ENCODE results near the gene WDR81.
"Not testable (repeated sequence)": the region's sequence is repeated elsewhere in the genome, so short reads cannot be mapped to it uniquely, and the experiment has no call there.

WDR81 gene

DNA sequence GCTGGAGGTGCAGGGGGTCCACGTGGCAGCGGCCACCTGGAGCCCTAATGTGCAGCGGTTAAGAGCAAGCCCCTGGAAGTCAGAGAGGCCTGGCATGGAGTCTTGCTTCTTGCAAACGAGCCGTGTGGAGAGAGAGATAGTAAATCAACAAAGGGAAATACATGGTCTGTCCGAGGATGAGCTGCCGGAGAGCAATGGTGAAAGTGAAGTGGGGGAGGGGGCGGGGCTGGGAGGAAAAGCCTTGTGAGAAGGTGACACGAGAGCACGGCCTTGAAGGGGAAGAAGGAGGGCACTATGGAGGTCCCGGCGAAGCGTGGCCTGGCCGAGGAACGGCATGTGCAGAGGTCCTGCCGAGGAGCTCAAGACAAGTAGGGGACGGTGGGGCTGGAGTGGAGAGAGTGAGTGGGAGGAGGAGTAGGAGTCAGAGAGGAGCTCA is 31.3 kb downstream of the WDR81 start:
- FAIRE-seq: no peak

DNA sequence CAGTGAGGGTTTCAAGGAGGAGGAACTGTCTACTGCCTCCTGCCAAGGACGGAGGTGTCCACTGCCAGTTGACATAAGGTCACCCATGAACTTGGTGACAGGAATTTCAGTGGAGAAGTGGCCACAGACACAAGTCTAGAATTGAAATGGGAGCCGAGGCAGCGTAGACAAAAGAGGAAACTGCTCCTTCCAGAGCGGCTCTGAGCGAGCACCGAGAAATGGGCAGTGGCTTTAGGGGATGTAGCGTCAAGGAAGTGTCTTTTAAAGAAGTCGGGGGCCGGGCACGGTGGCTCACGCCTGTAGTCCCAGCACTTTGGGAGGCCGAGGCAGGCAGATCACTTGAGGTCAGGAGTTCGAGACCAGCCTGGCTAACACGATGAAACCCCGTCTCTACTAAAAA is 34.3 kb downstream of the WDR81 start:
- no peak for FAIRE-seq

DNA sequence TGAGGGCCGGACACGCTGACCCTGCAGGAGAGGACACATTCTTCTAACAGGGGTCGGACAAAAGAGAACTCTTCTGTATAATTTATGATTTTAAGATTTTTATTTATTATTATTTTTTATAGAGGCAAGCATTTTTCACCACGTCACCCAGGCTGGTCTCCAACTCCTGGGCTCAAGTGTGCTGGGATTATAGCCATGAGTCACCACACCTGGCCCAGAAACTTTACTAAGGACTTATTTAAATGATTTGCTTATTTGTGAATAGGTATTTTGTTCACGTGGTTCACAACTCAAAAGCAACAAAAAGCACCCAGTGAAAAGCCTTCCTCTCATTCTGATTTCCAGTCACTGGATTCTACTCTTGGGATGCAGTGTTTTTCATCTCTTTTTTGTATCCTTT is 35.0 kb downstream of the WDR81 start:
- FAIRE-seq: peak; percentile 73

DNA sequence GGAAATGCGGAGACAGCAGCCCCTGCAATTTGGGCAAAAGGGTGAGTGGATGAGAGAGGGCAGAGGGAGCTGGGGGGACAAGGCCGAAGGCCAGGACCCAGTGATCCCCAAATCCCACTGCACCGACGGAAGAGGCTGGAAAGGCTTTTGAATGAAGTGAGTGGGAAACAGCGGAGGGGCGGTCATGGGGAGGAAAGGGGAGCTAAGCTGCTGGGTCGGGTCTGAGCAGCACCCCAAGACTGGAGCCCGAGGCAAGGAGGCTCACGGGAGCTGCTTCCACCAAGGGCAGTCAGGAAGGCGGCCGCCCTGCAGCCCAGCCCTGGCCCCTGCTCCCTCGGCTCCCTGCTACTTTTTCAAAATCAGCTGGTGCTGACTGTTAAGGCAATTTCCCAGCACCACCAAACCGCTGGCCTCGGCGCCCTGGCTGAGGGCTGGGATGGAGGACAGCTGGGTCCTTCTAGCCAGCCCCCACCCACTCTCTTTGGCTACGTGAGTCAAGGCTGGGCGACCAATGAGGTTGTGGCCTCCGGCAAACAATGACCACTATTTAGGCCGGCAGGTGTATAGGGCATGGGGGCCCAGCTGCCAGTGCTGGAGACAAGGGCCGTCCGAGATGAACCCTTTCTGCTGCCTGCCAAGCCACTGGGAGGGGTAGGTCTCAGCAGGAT is 37.9 kb downstream of the WDR81 start:
- no peak for FAIRE-seq

DNA sequence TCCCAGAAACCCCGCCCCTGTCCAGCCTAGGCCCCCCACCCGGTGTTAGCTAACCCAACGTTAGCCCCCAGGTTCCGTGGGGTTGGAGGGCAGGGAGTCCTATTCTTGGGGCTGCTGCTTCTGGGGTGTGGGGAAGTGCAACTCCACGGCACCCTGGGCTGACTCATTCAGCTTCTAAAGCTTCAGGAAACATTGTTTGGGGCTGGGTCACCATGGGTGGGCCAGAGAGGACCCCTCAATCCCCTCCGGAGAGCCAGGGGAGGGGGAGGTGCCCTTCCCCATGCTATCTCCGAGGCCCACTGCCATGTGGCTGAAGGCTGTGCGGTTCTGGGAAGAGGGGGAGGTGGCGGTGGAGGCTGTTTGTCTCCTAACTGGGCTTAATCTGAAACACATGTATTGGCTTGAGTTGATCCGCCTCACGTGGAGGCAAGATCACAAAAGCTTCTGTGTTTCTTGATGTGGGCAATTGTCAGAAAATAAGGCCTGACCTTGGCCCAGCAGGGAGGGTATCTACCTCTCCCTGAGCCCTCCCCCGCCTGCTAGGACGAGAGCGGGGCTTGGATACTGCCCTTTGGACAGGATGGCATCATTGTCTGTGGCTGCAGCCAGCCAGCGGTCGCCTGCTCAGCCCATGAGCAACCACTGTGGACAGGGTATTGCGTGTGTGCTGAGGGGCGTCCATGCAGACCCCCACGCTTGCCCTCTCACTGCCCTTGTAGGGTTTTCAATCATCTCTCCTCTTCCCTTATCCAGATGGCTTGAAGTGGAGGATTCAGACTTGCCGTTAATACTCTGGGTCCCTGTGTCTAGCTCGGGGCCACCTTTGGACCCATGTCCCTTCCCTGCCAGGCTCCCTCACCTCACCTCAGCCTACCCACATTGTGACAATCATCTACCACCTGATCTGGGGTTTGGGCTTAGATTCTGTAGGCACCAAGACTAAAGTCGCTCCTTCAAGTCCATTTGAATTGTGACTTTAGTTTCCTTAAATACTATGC is 38.7 kb downstream of the WDR81 start:
- FAIRE-seq: no peak

DNA sequence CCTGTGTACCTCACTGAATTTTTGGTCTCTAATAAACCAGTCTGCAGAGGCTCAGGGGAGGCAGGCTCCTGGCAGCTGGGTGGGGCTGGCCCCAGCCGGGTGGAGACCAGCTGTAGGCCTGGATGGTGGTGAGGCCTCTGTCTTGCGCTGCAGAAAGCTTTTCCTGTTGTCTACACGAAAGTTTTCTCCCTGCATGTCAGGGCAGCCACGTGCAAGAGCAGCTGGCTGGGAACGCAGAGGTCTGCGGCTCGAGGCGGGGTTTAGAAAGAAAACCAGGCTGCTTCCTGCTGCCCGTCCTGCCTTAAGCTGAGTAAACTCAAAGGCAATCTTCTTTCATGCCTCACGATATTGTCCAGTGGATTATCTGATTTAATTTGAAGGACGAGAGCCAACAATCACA is 39.8 kb downstream of the WDR81 start:
- FAIRE-seq: peak; percentile 26

DNA sequence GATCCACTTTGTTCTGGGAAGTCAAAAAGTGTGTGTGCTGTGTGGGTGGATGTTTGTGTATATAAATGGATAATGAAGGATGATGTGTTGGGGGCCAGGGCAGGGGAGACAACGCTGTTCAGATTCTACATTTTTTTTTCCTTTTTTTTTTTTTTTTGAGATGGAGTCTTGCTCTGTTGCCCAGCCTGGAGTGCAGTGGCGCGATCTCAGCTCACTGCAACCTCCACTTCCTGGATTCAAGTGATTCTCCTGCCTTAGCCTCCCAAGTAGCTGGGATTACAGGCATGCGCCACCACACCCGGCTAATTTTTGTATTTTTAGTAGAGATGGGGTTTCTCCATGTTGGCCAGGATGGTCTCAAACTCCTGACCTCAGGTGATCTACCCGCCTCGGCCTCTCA is 40.2 kb downstream of the WDR81 start:
- FAIRE-seq: not testable (repeated sequence)

DNA sequence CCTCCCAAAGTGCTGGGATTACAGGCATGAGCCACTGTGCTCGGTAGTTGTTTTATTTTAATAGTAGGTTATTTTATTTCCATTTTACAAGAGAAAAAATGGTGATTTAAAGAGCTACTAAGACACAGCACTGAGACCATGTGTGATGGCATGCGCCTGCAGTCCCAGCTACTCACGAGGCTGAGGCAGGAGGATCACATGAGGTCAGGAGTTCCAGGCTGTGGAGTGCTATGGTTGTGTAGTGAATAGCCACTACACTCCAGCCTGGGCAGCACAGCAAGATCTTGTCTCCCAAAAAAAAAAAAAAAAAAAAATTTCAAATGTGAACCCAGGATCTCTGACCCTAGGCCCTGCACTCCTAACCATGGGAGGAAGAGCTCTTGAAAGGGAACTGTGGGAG is 41.1 kb downstream of the WDR81 start:
- no peak for FAIRE-seq

DNA sequence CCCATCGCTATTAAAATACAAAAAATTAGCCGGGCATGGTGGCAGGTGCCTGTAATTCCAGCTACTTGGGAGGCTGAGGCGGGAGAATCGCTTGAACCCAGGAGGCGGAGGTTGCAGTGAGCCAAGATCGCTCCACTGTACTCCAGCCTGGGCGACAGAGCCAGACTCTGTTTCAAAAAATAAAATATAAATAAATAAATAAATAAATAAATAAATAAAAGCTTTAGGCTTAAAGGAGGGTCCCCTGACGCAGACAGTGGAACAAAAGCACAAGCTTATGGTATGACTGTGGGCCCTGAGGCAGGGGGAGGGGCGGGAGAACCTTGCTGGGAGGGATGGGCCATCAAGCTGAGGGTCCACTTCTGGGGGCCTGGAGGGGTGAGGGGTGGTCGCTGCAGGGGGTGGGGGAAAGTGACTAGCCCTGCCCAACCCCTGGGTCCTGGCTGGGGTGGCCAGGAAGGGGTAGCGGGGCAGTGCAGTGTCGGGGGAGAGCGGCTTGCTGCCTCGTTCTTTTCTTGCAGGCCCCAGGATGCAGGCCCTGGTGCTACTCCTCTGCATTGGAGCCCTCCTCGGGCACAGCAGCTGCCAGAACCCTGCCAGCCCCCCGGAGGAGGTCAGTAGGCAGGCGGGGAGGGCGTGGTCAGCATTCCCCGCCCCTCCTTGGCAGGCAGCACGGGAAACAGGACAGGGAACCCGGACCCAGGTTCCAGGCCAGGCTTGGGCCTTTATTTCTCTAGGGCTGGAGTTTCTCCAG is 42.1 kb downstream of the WDR81 start:
- no peak for FAIRE-seq

DNA sequence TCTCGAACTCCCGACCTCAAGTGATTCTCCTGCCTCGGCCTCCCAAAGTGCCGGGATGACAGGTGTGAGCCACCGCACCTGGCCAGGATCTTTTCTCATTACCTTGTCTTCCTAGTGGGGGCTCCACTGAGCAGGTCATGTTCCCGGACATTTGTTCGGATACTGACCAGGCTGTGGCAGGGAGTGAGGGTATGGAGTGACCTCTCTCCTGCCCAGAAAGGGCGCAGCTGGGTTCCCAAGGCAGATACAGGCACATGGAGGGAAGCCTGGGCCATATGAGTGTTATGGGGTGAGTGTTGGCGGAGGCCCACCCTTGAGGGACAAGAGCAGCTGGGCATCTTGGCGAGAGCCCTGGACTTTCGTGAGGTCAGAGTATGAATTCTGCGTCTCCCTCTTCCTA is 42.9 kb downstream of the WDR81 start:
- no peak for FAIRE-seq

DNA sequence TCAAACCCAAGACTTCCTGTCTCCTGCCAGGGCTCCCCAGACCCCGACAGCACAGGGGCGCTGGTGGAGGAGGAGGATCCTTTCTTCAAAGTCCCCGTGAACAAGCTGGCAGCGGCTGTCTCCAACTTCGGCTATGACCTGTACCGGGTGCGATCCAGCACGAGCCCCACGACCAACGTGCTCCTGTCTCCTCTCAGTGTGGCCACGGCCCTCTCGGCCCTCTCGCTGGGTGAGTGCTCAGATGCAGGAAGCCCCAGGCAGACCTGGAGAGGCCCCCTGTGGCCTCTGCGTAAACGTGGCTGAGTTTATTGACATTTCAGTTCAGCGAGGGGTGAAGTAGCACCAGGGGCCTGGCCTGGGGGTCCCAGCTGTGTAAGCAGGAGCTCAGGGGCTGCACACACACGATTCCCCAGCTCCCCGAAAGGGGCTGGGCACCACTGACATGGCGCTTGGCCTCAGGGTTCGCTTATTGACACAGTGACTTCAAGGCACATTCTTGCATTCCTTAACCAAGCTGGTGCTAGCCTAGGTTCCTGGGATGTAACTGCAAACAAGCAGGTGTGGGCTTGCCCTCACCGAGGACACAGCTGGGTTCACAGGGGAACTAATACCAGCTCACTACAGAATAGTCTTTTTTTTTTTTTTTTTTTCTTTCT is 45.4 kb downstream of the WDR81 start:
- no peak for FAIRE-seq

DNA sequence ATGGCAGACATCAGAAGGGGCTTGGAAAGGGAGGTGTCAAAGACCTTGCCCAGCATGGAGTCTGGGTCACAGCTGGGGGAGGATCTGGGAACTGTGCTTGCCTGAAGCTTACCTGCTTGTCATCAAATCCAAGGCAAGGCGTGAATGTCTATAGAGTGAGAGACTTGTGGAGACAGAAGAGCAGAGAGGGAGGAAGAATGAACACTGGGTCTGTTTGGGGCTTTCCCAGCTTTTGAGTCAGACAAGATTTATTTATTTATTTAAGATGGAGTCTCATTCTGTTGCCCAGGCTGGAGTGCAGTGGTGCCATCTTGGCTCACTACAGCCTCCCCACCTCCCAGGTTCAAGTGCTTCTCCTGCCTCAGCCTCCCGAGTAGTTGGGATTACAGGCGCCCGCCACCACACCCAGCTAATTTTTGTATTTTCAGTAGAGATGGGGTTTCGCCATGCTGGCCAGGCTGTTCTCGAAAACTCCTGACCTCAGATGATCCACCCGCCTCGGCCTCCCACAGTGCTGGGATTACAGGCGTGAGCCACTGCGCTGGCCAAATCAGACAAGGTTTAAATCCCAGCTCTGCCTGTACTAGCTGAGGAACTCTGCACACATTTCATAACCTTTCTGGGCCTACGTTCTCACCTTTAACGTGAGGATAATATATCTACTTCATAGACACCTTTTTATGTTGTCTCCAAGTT is 48.6 kb downstream of the WDR81 start:
- FAIRE-seq: not testable (repeated sequence)

DNA sequence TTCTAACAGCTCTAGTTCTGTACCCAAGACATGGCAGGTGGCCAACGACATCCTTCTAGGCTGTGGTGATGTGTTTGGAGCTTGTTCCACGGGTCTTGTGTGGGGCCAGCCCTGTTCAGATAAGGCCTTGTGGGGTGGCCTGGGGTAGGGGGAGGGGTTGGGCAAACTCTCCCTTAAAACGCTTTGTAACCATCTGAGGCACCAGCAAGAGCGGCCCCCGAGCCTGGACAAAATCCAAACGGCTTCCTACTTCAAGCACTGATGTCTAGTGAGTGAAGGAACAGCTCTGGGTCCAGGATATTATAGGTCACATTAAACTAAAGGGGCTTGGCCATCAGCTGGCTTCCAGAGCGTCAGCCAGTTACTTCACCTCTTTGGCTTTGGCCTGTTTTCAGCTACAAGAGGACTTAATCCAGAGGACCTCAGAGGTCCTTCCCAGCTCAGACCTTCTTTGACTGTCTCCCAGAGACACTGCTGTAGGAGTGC is 49.2 kb downstream of the WDR81 start:
- FAIRE-seq: no peak

DNA sequence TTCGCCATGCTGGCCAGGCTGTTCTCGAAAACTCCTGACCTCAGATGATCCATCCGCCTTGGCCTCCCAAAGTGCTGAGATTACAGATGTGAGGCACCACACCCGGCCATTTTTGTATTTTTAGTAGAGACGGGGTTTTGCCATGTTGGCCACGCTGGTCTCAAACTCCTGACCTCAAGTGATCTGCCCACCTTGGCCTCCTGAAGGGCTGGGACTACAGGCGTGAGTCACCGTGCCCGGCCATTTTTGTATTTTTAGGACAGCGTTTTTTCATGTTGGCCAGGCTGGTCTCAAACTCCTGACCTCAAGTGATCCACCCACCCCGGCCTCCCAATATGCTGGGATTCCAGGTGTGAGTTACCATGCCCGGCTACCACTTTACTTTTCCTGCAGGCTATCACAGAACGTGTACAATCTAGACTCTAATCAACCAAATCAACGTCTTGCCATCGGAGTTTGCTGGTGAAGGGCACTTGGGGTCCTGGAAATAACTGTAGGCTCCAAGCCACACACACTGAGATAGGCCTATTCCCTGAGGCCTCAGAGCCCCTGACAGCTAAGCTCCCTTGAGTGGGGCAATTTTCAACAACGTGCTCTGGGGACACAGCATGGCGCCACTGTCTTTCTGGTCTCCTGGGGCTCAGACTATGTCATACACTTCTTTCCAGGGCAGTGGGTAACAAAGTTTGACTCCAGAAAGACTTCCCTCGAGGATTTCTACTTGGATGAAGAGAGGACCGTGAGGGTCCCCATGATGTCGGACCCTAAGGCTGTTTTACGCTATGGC is 50.1 kb downstream of the WDR81 start:
- FAIRE-seq: no peak

DNA sequence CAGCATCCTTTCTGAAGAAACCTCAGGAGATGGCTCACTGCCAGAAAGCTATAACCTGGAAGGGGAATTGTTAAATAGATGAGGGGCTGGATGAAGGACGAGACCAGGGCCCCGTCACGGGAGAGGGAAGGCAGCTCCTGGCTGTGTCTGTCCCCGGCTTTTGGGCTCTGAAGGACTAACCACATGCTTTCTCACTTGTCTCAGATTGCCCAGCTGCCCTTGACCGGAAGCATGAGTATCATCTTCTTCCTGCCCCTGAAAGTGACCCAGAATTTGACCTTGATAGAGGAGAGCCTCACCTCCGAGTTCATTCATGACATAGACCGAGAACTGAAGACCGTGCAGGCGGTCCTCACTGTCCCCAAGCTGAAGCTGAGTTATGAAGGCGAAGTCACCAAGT is 51.8 kb downstream of the WDR81 start:
- no peak for FAIRE-seq

DNA sequence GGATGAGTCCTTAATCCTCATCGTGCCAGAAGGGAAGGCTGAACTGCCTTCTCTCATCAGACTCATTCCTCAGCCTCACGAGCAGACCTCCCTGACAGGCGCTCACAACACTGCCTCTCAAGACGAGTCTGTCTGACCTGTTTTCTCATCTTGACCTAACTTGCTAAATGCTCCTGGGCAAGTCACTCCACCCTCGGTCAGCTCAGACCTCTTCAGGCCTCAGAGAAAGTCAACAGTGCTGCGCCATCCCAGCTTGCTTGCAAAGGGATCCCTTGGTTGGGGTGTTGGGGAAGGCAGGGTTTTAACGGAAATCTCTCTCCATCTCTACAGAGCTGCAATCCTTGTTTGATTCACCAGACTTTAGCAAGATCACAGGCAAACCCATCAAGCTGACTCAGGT is 52.4 kb downstream of the WDR81 start:
- no peak for FAIRE-seq

DNA sequence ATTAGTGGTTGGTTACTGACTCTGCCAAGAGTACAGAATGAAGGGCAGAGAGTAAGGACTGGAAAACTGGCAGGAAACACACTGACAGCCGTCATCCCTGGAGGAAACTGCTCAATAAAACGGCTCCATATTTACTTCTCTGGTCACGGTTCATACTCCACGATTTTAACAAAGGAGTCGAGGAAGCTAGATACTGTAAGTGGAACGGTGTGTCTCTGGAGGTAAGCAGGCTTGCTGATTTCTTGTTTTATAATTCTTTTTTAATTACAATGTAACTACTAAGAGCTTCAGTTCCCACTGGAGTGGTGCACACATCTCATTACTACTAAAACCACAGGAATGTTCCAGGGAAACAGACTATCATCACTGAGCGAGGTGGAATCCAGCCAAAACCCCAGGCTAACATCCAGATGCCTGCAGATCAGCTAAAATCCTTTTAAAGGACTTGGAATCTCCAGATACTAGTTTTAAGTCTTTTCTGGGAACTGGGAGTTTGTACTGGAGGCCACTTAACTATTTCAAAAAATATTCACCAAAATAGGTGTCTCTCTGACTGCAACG is 55.1 kb downstream of the WDR81 start:
- peak; percentile 98 for FAIRE-seq

DNA sequence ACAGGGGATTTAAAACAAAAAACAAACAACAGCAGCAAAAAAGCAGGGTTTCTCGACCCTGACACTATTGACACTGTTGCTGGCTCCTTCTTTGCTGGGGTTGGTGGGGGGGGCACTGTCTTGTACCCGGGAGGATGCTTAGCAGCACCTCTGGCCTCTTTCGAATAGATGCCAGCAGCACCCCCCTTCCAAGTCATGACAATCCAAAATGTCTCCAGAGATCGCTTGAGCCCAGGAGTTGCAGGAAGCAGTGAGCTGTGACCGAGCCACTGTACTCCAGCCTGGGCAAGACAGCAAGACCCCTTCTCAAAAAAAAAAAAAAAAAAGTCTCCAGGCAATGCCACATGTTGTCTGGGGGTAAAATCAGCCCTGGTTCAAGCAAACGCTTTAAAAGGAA is 57.7 kb downstream of the WDR81 start:
- no peak for FAIRE-seq

DNA sequence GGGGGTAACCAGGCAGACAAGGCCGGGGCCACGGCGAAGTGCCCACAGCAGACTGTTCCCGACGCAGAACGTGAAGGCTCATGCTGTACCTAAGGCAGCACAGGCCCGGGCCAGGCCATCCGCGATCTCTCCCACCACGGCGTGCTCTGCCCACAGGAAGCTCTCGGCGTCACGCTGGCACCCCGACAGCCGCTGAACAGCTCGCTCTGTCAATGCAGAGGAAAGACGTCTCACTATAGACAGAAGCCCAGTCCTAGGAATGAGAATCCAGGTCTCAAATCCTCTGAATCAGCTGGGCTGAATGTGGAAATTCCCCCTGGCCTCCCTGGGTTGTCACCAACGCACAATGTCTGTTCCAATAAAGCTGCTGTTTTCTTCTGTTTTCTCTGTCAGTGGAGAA is 58.8 kb downstream of the WDR81 start:
- FAIRE-seq: no peak

DNA sequence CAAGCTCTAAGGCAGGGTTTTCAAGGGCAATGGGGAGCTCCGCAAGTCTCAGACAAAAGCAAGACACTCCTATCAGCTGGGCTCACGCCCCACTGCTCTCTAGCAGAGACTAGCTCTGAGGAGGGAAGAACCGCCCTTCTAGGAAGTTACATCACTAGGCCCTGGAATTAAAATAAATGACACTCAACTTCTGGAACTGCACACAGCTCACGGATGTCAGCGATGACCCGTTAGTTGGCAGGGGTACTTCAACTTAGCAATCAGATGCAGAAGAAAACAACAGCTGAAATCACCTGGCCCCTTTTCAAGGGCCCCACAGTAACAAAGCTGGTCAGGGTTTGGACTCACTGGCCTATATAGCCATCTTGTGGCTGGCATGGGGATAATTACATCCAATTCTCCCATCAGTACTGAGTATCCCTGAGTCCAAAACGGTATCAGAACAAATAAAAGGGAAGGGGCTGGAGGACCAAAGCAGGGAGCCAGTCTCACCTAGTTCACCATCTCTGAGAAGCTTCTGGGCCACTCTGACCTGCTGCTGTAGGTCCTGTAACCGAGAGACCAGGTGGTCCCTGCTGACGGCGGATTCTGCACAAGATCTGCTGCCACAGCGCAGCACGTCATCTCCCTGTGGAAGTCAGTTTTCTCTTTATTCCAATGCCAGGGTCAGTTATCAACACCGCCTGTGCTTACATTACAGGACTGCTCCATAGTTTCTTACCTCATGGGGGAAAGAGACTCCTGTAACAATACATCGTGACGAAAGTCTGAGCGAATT is 59.5 kb downstream of the WDR81 start:
- peak; percentile 71 for FAIRE-seq
